ENCODE results near the gene AMOTL1. TPM values are rescaled to one million over a fixed set of nuclear protein-coding genes. Genes with fewer than 3 reads are reported as not detected.

AMOTL1 gene
- total and polyA plus RNA-seq, 2 donors from 2014 or later, result 6.1 to 52.3 TPM

DNA sequence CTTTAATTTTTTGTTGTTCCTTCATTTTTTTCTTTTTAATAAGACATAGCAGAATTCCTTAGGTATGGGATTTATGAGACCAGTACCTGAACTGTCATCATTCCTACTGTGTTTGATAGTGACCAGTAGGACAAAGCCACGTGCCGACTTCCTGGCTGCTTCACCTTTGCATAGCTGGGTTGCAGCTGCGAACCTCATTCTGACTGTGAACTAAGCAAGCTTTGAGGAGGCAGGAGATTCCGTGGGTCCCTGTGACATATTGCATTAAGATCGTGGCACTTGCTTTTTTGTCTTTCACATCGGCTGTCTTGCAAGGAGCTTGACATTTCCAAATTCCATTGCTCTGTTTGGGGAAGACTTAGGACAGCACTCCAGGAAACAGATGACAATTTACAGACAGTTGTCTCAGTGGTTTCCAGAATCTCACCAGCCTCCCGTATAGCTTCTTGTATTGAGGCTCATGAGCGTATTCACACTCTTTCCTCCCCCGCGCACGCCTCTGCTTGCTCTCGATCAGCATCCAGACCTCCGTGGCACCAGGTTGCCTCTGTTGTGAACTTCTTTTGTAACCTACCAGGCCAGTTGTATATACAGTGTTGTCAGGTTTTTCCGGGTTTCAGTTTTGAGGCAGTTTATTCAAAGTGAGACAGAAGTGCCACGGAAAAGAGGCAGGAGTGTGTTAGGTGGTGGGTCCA lies 103.5 kb downstream of the AMOTL1 start:
- Histone ChIP-seq H3K9me3 (ENCODE audit: control insufficient read depth in 2 of 3, insufficient read depth in 1 of 3, low read length in 3 of 3) (no peaks in the 10 kb centered on the region), H3K9ac (ENCODE audit: low read length in 3 of 3) (no peak overlapping the region), H3K4me1 (ENCODE audit: control insufficient read depth in 2 of 3, insufficient read depth in 2 of 3, low read depth in 1 of 3, low read length in 3 of 3) (peaks cover 0 to 3% (median 0%) of the 10 kb centered on the region in 3 donors), H3K27me3 (ENCODE audit: control insufficient read depth, insufficient read depth, low read length) (no peaks in the 10 kb centered on the region), H3K36me3 (ENCODE audit: control insufficient read depth in 2 of 3, insufficient read depth in 3 of 3, low read length in 3 of 3) (peaks cover 7 to 23% (median 14%) of the 10 kb centered on the region in 3 donors), H3K27ac (ENCODE audit: low read depth in 2 of 2, low read length in 2 of 2) (no peak overlapping the region), H3K4me3 (ENCODE audit: low read length in 3 of 3) (no peak overlapping the region)
- intact Hi-C loops (cut with DNase I), result no loop called here
- DNase-seq, result no peak
- TF ChIP-seq, protein P1, sequence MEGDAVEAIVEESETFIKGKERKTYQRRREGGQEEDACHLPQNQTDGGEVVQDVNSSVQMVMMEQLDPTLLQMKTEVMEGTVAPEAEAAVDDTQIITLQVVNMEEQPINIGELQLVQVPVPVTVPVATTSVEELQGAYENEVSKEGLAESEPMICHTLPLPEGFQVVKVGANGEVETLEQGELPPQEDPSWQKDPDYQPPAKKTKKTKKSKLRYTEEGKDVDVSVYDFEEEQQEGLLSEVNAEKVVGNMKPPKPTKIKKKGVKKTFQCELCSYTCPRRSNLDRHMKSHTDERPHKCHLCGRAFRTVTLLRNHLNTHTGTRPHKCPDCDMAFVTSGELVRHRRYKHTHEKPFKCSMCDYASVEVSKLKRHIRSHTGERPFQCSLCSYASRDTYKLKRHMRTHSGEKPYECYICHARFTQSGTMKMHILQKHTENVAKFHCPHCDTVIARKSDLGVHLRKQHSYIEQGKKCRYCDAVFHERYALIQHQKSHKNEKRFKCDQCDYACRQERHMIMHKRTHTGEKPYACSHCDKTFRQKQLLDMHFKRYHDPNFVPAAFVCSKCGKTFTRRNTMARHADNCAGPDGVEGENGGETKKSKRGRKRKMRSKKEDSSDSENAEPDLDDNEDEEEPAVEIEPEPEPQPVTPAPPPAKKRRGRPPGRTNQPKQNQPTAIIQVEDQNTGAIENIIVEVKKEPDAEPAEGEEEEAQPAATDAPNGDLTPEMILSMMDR (IDR thresholded peaks at IDR 0.05; ENCODE audit: borderline replicate concordance, extremely low read depth, insufficient read depth), result no peak
- no peak for FAIRE-seq

DNA sequence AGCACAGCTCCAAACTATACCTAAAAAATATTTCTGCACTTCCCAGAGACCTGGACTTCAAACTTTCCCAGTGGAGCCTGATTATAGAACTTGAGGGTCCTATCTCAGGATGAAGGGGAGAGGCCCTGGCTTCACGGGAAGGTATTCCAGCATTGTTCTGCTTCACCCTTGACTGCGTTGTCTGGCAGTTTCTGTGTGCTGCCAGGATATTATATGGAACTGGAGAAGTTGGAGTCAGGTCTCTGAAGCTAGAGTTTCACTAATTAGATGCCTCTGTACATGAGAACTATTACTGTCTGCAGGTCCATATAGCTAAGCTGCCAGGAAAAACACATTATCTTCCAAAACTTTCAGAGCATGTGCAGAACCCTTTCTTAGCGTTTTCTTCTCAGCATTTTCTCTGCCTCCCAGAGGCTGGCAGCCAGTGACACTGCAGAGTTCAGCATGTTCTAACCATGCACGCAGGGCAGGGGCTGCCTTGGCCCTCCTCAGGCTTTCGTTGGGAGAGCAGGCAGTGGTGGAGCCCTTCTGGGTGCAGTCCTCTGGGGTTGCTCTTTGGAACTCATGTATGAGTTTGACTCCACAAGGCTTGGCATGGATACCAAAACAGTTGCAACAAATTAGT lies 105.9 kb downstream of the AMOTL1 start:
- H3K4me3 ChIP-seq (ENCODE audit: low read length in 3 of 3), result no peak overlapping the region
- H3K9me3 ChIP-seq (ENCODE audit: control insufficient read depth in 2 of 3, insufficient read depth in 1 of 3, low read length in 3 of 3), result no peaks in the 10 kb centered on the region
- no peak overlapping the region for H3K27ac ChIP-seq (ENCODE audit: low read depth in 2 of 2, low read length in 2 of 2)
- H3K27me3 ChIP-seq (ENCODE audit: control insufficient read depth, insufficient read depth, low read length), result no peaks in the 10 kb centered on the region
- DNase-seq (peak in 3 of 5 donors; percentile 41 to 69 (median 57)), FAIRE-seq (no peak)
- no peak overlapping the region for H3K9ac ChIP-seq (ENCODE audit: low read length in 3 of 3)
- intact Hi-C loops (cut with DNase I), result no loop called here
- H3K36me3 ChIP-seq (ENCODE audit: control insufficient read depth in 2 of 3, insufficient read depth in 3 of 3, low read length in 3 of 3), result peaks cover 7 to 21% (median 12%) of the 10 kb centered on the region in 3 donors
- peaks cover 0 to 4% (median 0%) of the 10 kb centered on the region in 3 donors for H3K4me1 ChIP-seq (ENCODE audit: control insufficient read depth in 2 of 3, insufficient read depth in 2 of 3, low read depth in 1 of 3, low read length in 3 of 3)
- TF ChIP-seq, protein P1 (IDR thresholded peaks at IDR 0.05; ENCODE audit: borderline replicate concordance, extremely low read depth, insufficient read depth), result no peak

DNA sequence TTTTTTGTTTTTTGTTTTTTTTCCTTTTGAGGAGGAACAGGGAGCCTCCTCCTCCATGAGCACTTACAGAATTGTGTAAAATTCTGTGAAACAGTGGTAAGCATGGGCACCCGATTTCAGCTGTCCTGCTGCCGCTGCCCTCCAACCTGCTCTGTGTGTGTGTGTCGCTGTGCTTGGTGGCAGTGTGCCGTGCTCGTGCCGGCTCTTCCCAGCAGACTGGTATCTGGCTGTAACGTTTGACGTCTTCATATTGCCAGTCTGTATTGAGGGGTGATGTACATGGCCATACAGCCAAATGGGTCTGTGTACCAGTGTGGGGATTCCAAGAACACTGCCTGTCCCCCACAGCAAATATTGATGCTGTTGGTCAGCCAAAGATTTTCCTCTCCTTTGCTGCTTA lies 108.1 kb downstream of the AMOTL1 start:
- H3K36me3 ChIP-seq (ENCODE audit: control insufficient read depth in 2 of 3, insufficient read depth in 3 of 3, low read length in 3 of 3), result peaks cover 4 to 21% (median 7%) of the 10 kb centered on the region in 3 donors
- no peak for FAIRE-seq

More for the DNA sequence above, 108.1 kb downstream of the AMOTL1 start:
- DNase-seq, result no peak
- no peaks in the 10 kb centered on the region for H3K9me3 ChIP-seq (ENCODE audit: control insufficient read depth in 2 of 3, insufficient read depth in 1 of 3, low read length in 3 of 3)
- no peak overlapping the region for H3K4me3 ChIP-seq (ENCODE audit: low read length in 3 of 3)
- H3K27me3 ChIP-seq (ENCODE audit: control insufficient read depth, insufficient read depth, low read length), result no peaks in the 10 kb centered on the region
- peaks cover 0 to 4% (median 0%) of the 10 kb centered on the region in 3 donors for H3K4me1 ChIP-seq (ENCODE audit: control insufficient read depth in 2 of 3, insufficient read depth in 2 of 3, low read depth in 1 of 3, low read length in 3 of 3)
- TF ChIP-seq, protein P1 (IDR thresholded peaks at IDR 0.05; ENCODE audit: borderline replicate concordance, extremely low read depth, insufficient read depth), result no peak
- H3K9ac ChIP-seq (ENCODE audit: low read length in 3 of 3), result peak overlapping the region in 1 of 3 donors; percentile 23
- intact Hi-C loops (cut with DNase I), result no loop called here
- peak overlapping the region; percentile 60 to 62 for H3K27ac ChIP-seq (ENCODE audit: low read depth in 2 of 2, low read length in 2 of 2)
